ENCODE results near the gene OGFOD3.

GRCh38 chr17:82372249-82373071, 45.9 kb downstream of the OGFOD3 start:
- TF ChIP-seq CTCF (IDR thresholded peaks at IDR 0.05) (no peak), POLR2A (IDR thresholded peaks at IDR 0.05) (no peak), EP300 (IDR thresholded peaks at IDR 0.05) (no peak), POLR2AphosphoS5 (IDR thresholded peaks at IDR 0.05) (no peak)

Measured in suprapubic skin (tissue), 4 donors.